ENCODE measurements around the gene MED15. TPM values are rescaled to one million over a fixed set of nuclear protein-coding genes. Genes with fewer than 3 reads are reported as not detected.

MED15 gene
- total and polyA plus RNA-seq, 2 of the 8 experiments (the other 6 are each of a cell fraction or from before 2014, with no cell fraction given) = 28.3 to 57.1 TPM

DNA sequence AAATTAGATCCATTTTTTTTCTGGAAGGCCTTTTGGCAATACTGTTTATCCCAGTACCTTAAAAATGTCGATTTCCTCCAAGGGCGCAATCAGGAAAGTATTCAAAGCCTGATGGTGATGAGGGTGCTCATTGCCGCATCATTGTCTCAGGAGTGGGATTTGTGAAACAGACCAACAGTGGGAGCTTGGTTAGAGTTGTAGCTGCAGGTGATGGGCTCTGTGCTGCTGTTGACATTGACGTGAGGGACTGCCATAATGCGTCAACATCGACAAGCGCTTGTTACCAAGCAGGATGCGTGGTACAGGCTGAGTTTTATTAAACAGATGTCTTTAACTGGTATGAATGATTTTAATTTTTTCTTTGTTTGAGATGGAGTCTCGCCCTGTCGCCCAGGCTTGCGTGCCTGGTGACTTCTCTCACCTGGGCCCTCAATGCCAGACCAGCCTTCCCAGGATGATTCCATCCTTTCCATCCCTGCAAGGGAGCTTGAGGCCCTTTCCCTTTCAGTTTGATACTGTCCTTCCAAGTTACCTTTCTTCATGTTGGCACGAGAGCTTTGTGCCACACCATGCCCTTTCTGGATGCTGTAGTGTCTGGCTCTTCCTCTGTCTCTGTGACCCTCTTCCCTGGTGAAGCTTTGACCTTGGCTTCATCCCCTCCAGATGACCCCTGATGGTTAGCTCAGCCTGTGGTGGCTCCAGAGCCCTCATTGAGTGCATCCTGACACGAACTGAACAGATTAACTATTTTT lies 10.6 kb downstream of the MED15 start:
- no peak overlapping the region for H2BK5ac ChIP-seq (ENCODE audit: low read depth, low read length)
- TF ChIP-seq SP4 (IDR thresholded peaks at IDR 0.05; ENCODE audit: low read length) = no peak
- TF ChIP-seq RFX5 (IDR thresholded peaks at IDR 0.05; ENCODE audit: borderline replicate concordance, low read depth, low read length) = no peak
- TF ChIP-seq PHF8 (conservative IDR thresholded peaks at IDR 0.05; ENCODE audit: low read depth, low read length) = no peak
- no peak for TF ChIP-seq KDM5A (IDR thresholded peaks at IDR 0.05; ENCODE audit: low read length)
- TF ChIP-seq SP2 (IDR thresholded peaks at IDR 0.05; ENCODE audit: low read length) = no peak
- no peak for TF ChIP-seq TAF1 (IDR thresholded peaks at IDR 0.05; ENCODE audit: low read depth, low read length)
- no peak for TF ChIP-seq SIRT6 (IDR thresholded peaks at IDR 0.05; ENCODE audit: low read length)
- no peak for TF ChIP-seq SUZ12 (IDR thresholded peaks at IDR 0.05; ENCODE audit: low read length)
- no peak for TF ChIP-seq EP300 (IDR thresholded peaks at IDR 0.05; ENCODE audit: borderline replicate concordance in 1 of 2, low read depth in 2 of 2, low read length in 2 of 2)
- no peak for TF ChIP-seq SIN3A (conservative IDR thresholded peaks at IDR 0.05 in 1 of 2, IDR thresholded peaks at IDR 0.05 in 1 of 2; ENCODE audit: low read depth in 1 of 2, low read length in 2 of 2)
- no peak for TF ChIP-seq CREB1 (IDR thresholded peaks at IDR 0.05)
- no peak for TF ChIP-seq KDM4A (IDR thresholded peaks at IDR 0.05; ENCODE audit: low read depth, low read length, severe bottlenecking)
- no peak for TF ChIP-seq SIX5 (IDR thresholded peaks at IDR 0.05; ENCODE audit: low read depth, low read length)

More for the DNA sequence above, 10.6 kb downstream of the MED15 start:
- Histone ChIP-seq H2AFZ (ENCODE audit: low read length) (no peak overlapping the region), H2BK20ac (ENCODE audit: low read length) (no peak overlapping the region; the same call in 1 of the 2 replicates), H3K23ac (ENCODE audit: insufficient read length) (no peak overlapping the region), H3K18ac (ENCODE audit: extremely low read depth, low read length) (no peak overlapping the region), H3K9ac (replicated peaks in 1 of 4; ENCODE audit: extremely low read depth in 1 of 4, low read depth in 3 of 4, low read length in 3 of 4) (no peak overlapping the region; a peak in 1 of 7 replicates), H3K36me3 (ENCODE audit: control insufficient read depth in 2 of 4, insufficient read depth in 4 of 4, low read length in 3 of 4) (no peaks in the 10 kb centered on the region; a peak in 1 of 8 replicates), H2BK120ac (replicated peaks; ENCODE audit: low read depth, low read length) (no peak overlapping the region), H3K9me3 (ENCODE audit: insufficient read depth in 2 of 2, low read depth in 1 of 2, low read length in 1 of 2) (no peaks in the 10 kb centered on the region), H3K79me2 (ENCODE audit: control insufficient read depth in 1 of 2, insufficient read depth in 2 of 2, low read length in 2 of 2) (peaks cover 9 to 66% of the 10 kb centered on the region in 2 experiments), H3K27ac (ENCODE audit: low read depth, low read length) (no peak overlapping the region), H3K27me3 (replicated peaks in 1 of 4; ENCODE audit: control insufficient read depth in 3 of 4, extremely low read depth in 1 of 4, insufficient read depth in 3 of 4, low read length in 3 of 4) (no peaks in the 10 kb centered on the region), H3K56ac (replicated peaks; ENCODE audit: insufficient read length, low read depth, low read length) (no peak overlapping the region), H3K14ac (ENCODE audit: insufficient read length) (no peak overlapping the region), H4K5ac (ENCODE audit: insufficient read length, low read depth, low read length) (no peak overlapping the region), H3K4me2 (ENCODE audit: insufficient read depth in 1 of 2, low read depth in 2 of 2, low read length in 2 of 2) (no peak overlapping the region), H3K79me1 (ENCODE audit: low read depth, low read length) (peaks cover 29% of the 10 kb centered on the region), H4K8ac (ENCODE audit: extremely low read depth, insufficient read depth, low read length) (no peak overlapping the region), H3K4ac (replicated peaks; ENCODE audit: insufficient read length, low read depth, low read length) (no peak overlapping the region), H2BK15ac (ENCODE audit: low read length) (no peak overlapping the region), H3K4me1 (replicated peaks in 1 of 4; ENCODE audit: control insufficient read depth in 3 of 4, insufficient read depth in 4 of 4, low read length in 3 of 4) (no peaks in the 10 kb centered on the region), H2BK12ac (ENCODE audit: low read depth, low read length) (no peak overlapping the region), H3K23me2 (ENCODE audit: low read depth, low read length) (no peaks in the 10 kb centered on the region), H4K20me1 (replicated peaks in 1 of 2; ENCODE audit: control insufficient read depth in 1 of 2, insufficient read depth in 2 of 2, low read length in 2 of 2) (peaks cover 10 to 22% of the 10 kb centered on the region in 2 experiments), H4K91ac (replicated peaks; ENCODE audit: insufficient read length, low read length) (no peak overlapping the region), H2AK5ac (ENCODE audit: low read depth, low read length) (no peak overlapping the region), H3K4me3 (ENCODE audit: extremely low read depth in 1 of 4, insufficient read depth in 2 of 4, low read depth in 3 of 4, low read length in 4 of 4) (no peak overlapping the region)
- CTCF ChIA-PET (ENCODE audit: partially characterized antibody) = interaction anchor here (0.5 to 1.3 kb wide), 7 partner anchors 9 to 53 kb away, joined by 3 to 4 read pairs (median 3); partner anchors contain the start of gene MED15
- no peak for DNase-seq (ENCODE audit: low read depth in 1 of 2, low spot score in 2 of 2)
- POLR2A ChIA-PET (ENCODE audit: partially characterized antibody) = interaction anchor here (1.1 to 2.9 kb wide), 3 partner anchors 9 to 14 kb away, joined by 3 to 14 read pairs (median 3); partner anchors contain the start of gene MED15
- 87% methylated on average over 13 of the region's 13 CpGs; no CpG with 5 or more reads in 1 of the 2 experiments for WGBS, 2 experiments (ENCODE audit: extremely low coverage in 1 of 2, insufficient coverage in 1 of 2, insufficient read length in 1 of 2, insufficient replicate concordance in 2 of 2, low coverage in 1 of 2, low lambda C conversion rate in 2 of 2, missing lambda C conversion rate in 1 of 2)
- no peak for FAIRE-seq

All from H1 (cell line).